PC-3 (cell line): Measurements from ENCODE around the gene SCN8A. TPM values are rescaled to one million over a fixed set of nuclear protein-coding genes. Genes with fewer than 3 reads are reported as not detected.
A peak's percentile ranks its signal among the peaks of the same experiment; 100 is the strongest.

ENCODE experiments used
- ATAC-seq: fragments of 200-7000 bp; cut with Tn5 transposase; 2 replicates; pipeline ENCODE4 v1.9.1; 2020; ENCODE audit warnings: mild to moderate bottlenecking, moderate library complexity
- BruUV-seq: library from RNA; stranded (reverse); fragments of 400-500 nt; replicated peaks from 2 replicates; lab custom pipeline; 2021; lab: Mats Ljungman, UMichigan
- CTCF ChIA-PET: fragments of 300-600 bp; sonication (Branson Sonifier 250); formaldehyde crosslinking; loops from one replicate; lab custom pipeline; 2022; ENCODE audit warnings: antibody characterized with exemption; lab: Charles Lee
- POLR2A ChIA-PET: fragments of 300-600 bp; sonication (Branson Sonifier 250); formaldehyde crosslinking; loops from one replicate; lab custom pipeline; 2022; ENCODE audit warnings: antibody characterized with exemption; ENCODE audit not compliant: unreplicated experiment; lab: Charles Lee
- DNase-seq: peaks from one replicate; pipeline ENCODE4 v3.0.0-alpha.2; 2015
- H2AFZ ChIP-seq: fragments of 300-600 bp; sonication (generic); 2 replicates; pipeline ENCODE4 v1.6.0; 2016; ENCODE audit warnings: antibody characterized with exemption, low read length
- H3F3A ChIP-seq: fragments of 300-600 bp; sonication (generic); one replicate; pipeline ENCODE4 v1.6.0; 2017; ENCODE audit warnings: antibody characterized with exemption, low read length, control low read depth, mild to moderate bottlenecking; ENCODE audit not compliant: unreplicated experiment
- H3K27ac ChIP-seq: fragments of 300-600 bp; sonication (generic); 2 replicates; pipeline ENCODE4 v1.5.1; 2016; ENCODE audit warnings: mild to moderate bottlenecking, low read length
- H3K27me3 ChIP-seq: fragments of 300-600 bp; sonication (generic); 2 replicates; pipeline ENCODE4 v1.6.1; 2016; ENCODE audit warnings: low read length, mixed read lengths
- H3K36me3 ChIP-seq: fragments of 300-600 bp; sonication (generic); 2 replicates; pipeline ENCODE4 v1.6.1; 2016; ENCODE audit warnings: low read depth, mixed run types, low read length, mixed read lengths
- H3K4me1 ChIP-seq: fragments of 300-600 bp; sonication (generic); 2 replicates; pipeline ENCODE4 v1.5.1; 2016; ENCODE audit warnings: low read length; ENCODE audit not compliant: insufficient read depth
- H3K4me2 ChIP-seq: fragments of 300-600 bp; sonication (generic); 2 replicates; pipeline ENCODE4 v1.6.0; 2016; ENCODE audit warnings: low read length
- H3K4me3 ChIP-seq: fragments of 300-600 bp; sonication (generic); 2 replicates; pipeline ENCODE4 v1.5.1; 2016; ENCODE audit warnings: mild to moderate bottlenecking, low read length, mixed read lengths
- H3K79me2 ChIP-seq: fragments of 300-600 bp; sonication (generic); 2 replicates; pipeline ENCODE4 v1.6.1; 2017; ENCODE audit warnings: low read length, mixed read lengths
- H3K9ac ChIP-seq: fragments of 300-600 bp; sonication (generic); 2 replicates; pipeline ENCODE4 v1.6.0; 2016; ENCODE audit warnings: mild to moderate bottlenecking, low read length
- H3K9me2 ChIP-seq: fragments of 300-600 bp; sonication (generic); replicated peaks from 2 replicates; pipeline ENCODE4 v1.6.1; 2016; ENCODE audit warnings: mixed run types, low read length, mixed read lengths
- H3K9me3 ChIP-seq: fragments of 300-600 bp; sonication (generic); 2 replicates; pipeline ENCODE4 v1.6.1; 2016; ENCODE audit warnings: low read length, mixed read lengths
- H4K20me1 ChIP-seq: fragments of 300-600 bp; sonication (generic); 2 replicates; pipeline ENCODE4 v1.6.1; 2016; ENCODE audit warnings: low read length, mixed read lengths
- EZH2phosphoT487 ChIP-seq: fragments of 300-600 bp; sonication (generic); IDR thresholded peaks from 2 replicates; pipeline ENCODE4 v1.6.1; 2018; ENCODE audit warnings: mild to moderate bottlenecking, antibody characterized with exemption, low read length, borderline replicate concordance
- intact Hi-C: fragments of 100-400 bp; cut with micrococcal nuclease; formaldehyde crosslinking; loops from 2 replicates; pipeline ENCODE4 v1.9.0; 2023
- total RNA-seq: library from RNA; depleted of rRNA; stranded (reverse); fragments of >200 nt; gene quantifications from 2 replicates; pipeline ENCODE4 v1.2.3, GENCODE V29; 2014
- TF ChIP-seq, protein P1 (sequence below): fragments of 300-600 bp; sonication (generic); conservative IDR thresholded peaks from 2 replicates; pipeline ENCODE4 v1.5.1; 2017; ENCODE audit warnings: antibody characterized with exemption, low read depth, mild to moderate bottlenecking, low read length

SCN8A gene
- total RNA-seq, 1 experiment from 2014 or later = 12.7 TPM

DNA sequence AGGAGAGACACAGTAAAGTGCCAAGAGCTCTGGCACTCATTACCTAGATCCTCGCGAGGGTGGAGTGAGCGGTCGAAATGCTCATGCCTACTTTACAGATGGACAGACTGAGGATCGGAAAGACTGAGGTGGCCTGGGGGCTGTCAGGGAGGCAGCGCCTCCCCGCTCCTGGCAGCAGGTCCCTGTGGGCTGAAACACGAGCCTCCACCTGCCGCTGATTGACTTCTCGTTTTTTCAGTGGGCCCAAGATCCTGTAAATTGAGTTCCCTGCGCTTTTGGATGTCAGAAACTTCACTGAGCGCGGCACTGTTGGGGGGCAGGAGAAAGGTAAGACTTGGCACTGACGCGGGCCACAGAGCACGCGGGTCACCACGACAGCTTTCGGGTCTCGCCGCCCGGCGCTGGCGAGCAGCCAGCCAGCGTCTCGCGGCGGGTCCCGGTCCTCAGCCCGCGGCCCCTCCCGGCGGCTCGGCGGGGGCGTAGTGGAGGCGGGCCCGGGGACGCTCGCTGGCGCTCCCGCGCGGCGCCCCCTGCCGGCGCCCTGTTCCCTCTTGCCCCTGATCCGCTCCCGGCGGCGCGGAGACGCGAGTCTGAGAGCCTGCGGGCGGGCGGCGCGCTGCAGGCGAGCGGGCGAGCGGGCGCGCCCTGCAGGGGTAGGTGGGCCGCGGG lies 552 bp upstream of the SCN8A start:
- H2AFZ ChIP-seq = peak overlapping the region; percentile 88

DNA sequence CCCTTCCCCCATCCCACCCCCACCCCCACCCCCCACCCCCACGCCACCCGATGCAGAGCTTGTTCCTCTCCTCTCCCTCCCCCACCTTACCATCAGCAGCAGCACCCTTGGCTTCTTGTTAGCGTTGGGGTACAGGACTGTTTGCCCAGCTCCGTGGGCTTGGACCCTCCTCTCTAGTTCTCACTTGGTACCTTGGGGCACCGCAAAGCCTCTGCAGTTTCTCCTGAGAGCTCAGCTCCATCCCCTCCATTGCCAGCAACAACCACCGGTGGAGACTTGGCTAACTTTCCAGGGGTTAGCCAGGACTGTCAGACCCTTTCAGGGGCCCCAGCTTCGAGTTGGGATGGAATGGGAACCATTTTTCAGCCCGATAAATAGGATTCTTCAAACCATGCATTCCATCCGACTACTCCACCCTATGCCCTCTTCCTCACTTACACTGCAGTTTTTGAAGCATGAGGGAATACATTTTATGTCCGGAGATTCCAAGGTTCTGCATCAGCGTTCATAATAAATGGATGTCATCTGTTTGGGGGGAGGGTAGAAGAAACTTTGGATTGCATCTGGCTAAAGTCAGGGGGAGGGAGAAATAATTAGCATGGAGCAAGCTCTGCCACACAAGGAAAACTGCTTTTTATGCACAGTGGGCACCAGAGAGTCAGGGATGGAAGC lies 1.1 kb downstream of the SCN8A start:
- H3F3A ChIP-seq = peaks cover 3% of the 10 kb centered on the region
- peak; percentile 21; the same call in 1 of the 2 replicates for ATAC-seq
- H4K20me1 ChIP-seq = peaks cover 18% of the 10 kb centered on the region; the same call in 1 of the 2 replicates
- H3K79me2 ChIP-seq = peaks cover 63% of the 10 kb centered on the region
- no peak for TF ChIP-seq EZH2phosphoT487
- TF ChIP-seq, protein P1, sequence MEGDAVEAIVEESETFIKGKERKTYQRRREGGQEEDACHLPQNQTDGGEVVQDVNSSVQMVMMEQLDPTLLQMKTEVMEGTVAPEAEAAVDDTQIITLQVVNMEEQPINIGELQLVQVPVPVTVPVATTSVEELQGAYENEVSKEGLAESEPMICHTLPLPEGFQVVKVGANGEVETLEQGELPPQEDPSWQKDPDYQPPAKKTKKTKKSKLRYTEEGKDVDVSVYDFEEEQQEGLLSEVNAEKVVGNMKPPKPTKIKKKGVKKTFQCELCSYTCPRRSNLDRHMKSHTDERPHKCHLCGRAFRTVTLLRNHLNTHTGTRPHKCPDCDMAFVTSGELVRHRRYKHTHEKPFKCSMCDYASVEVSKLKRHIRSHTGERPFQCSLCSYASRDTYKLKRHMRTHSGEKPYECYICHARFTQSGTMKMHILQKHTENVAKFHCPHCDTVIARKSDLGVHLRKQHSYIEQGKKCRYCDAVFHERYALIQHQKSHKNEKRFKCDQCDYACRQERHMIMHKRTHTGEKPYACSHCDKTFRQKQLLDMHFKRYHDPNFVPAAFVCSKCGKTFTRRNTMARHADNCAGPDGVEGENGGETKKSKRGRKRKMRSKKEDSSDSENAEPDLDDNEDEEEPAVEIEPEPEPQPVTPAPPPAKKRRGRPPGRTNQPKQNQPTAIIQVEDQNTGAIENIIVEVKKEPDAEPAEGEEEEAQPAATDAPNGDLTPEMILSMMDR = no peak
- intact Hi-C loops = loop anchor here (5.0 kb wide), 1 partner anchor 230 kb away; no protein-coding TSS in a partner anchor
- peaks cover 24% of the 10 kb centered on the region for H3K4me1 ChIP-seq
- peak overlapping the region; percentile 90 for H3K4me2 ChIP-seq
- ChIA-PET POLR2A (no interaction called here), CTCF (interaction anchor here (0.5 to 1.0 kb wide), 4 partner anchors 60 to 177 kb away, joined by 3 to 4 read pairs (median 3); no protein-coding TSS in a partner anchor)
- H3K36me3 ChIP-seq = no peaks in the 10 kb centered on the region
- H3K27me3 ChIP-seq = no peaks in the 10 kb centered on the region
- H3K27ac ChIP-seq = peak overlapping the region; percentile 46
- 0 out of 2 replicates have a peak overlapping the region, but pooled peaks have one; percentile 28 for H2AFZ ChIP-seq
- peak overlapping the region; percentile 96 for H3K4me3 ChIP-seq
- TSS peak; percentile 34 for BruUV-seq
- no peaks in the 10 kb centered on the region for H3K9me2 ChIP-seq
- no peaks in the 10 kb centered on the region for H3K9me3 ChIP-seq
- no peak overlapping the region; the same call in 1 of the 2 replicates for H3K9ac ChIP-seq
- DNase-seq = peak; percentile 75

More for the DNA sequence above, 552 bp upstream of the SCN8A start:
- H3K9ac ChIP-seq = peak overlapping the region; percentile 44
- peak overlapping the region; percentile 83 for H3K4me3 ChIP-seq
- ChIA-PET CTCF (interaction anchor here (0.6 kb wide), 1 partner anchor 212 kb away, joined by 5 read pairs; no protein-coding TSS in a partner anchor), POLR2A (no interaction called here)
- H4K20me1 ChIP-seq = peaks cover 18% of the 10 kb centered on the region; the same call in 1 of the 2 replicates
- intact Hi-C loops = loop anchor here (1.0 to 5.0 kb wide), 2 partner anchors 46 to 232 kb away; no protein-coding TSS in a partner anchor
- no peaks in the 10 kb centered on the region for H3K9me3 ChIP-seq
- no peaks in the 10 kb centered on the region for H3K9me2 ChIP-seq
- DNase-seq = peak; percentile 86
- H3K27me3 ChIP-seq = no peaks in the 10 kb centered on the region
- H3K79me2 ChIP-seq = peaks cover 46% of the 10 kb centered on the region
- H3K36me3 ChIP-seq = no peaks in the 10 kb centered on the region
- TF ChIP-seq, protein P1 = peak; percentile 33; the same call in 1 of the 2 replicates
- TF ChIP-seq EZH2phosphoT487 = no peak
- peaks cover 3% of the 10 kb centered on the region for H3F3A ChIP-seq
- H3K4me1 ChIP-seq = peaks cover 24% of the 10 kb centered on the region
- ATAC-seq = peak; percentile 75
- TSS peak; percentile 40 for BruUV-seq
- H3K27ac ChIP-seq = no peak overlapping the region
- H3K4me2 ChIP-seq = peak overlapping the region; percentile 93
